Ovary (tissue), 9 donors: ENCODE results near the gene KDM2B. TPM values are rescaled to one million over a fixed set of nuclear protein-coding genes. Genes with fewer than 3 reads are reported as not detected.

ENCODE experiments used
- DNase-seq, 5 donors: peaks; one replicate each; pipeline ENCODE4 v3.0.0-alpha.2; 2019 to 2020
- H3K27ac ChIP-seq, 2 donors: fragments of 200-600 bp; one replicate each; pipeline versions ENCODE4 v1.5.1 to v1.8.0; 2019 to 2022
- H3K27me3 ChIP-seq: fragments of 200-600 bp; one replicate; pipeline ENCODE4 v1.8.0; 2022
- H3K36me3 ChIP-seq: fragments of 200-600 bp; sonication (generic); one replicate; pipeline ENCODE4 v1.5.1; 2019
- H3K4me1 ChIP-seq: one replicate; pipeline ENCODE4 v1.8.1; 2013; ENCODE audit warnings: mild to moderate bottlenecking, moderate library complexity; ENCODE audit not compliant: insufficient read depth
- H3K4me3 ChIP-seq: fragments of 200-600 bp; sonication (generic); one replicate; pipeline ENCODE4 v1.5.1; 2017
- H3K9me3 ChIP-seq, 2 donors: fragments of 200-600 bp in 1 of 2; sonication (generic) in 1 of 2; one replicate each; pipeline versions ENCODE4 v1.5.1 to v1.8.1; 2013 to 2019; ENCODE audit warnings: mild to moderate bottlenecking in 1 of 2, moderate library complexity in 1 of 2
- CTCF ChIP-seq, 3 donors: fragments of 450-650 bp in 2 of 3; fragments of 200-600 bp in 1 of 3; IDR thresholded peaks; one replicate each; pipeline versions ENCODE4 v1.5.1 to v1.8.0; 2016 to 2022; ENCODE audit warnings: antibody characterized with exemption in 3 of 3, mild to moderate bottlenecking in 1 of 3
- EP300 ChIP-seq: sonication (generic); formaldehyde crosslinking; IDR thresholded peaks from one replicate; pipeline ENCODE4 v1.6.1; 2017; ENCODE audit warnings: antibody characterized with exemption
- POLR2A ChIP-seq: fragments of 450-650 bp; IDR thresholded peaks from one replicate; pipeline ENCODE4 v1.6.1; 2017; ENCODE audit warnings: antibody characterized with exemption, mild to moderate bottlenecking, moderate library complexity
- WGBS, 3 donors: extraction: QIAGEN DNeasy Blood & Tissue Kit in 1 of 3; methylation state at CpG; one replicate each; pipeline versions ENCODE4 v1.1.5 to v1.1.7; 2013 to 2017; 5-methylcytosine and 5-hydroxymethylcytosine counted together
- intact Hi-C, 4 donors: fragments of 100-400 bp; cut with DNase I; formaldehyde crosslinking; loops; one replicate each; pipeline versions ENCODE4 v1.11.0 to v1.15.1; 2022 to 2023
- polyA plus RNA-seq, 2 donors: library from polyadenylated mRNA; stranded (reverse); fragments of 200-250 nt in 1 of 2; fragments of 350-450 nt in 1 of 2; fragmentation: Illumina TruSeq in 1 of 2; extraction: RNeasy Lipid Tissue Mini Kit (QIAGEN cat#74804) in 1 of 2; gene quantifications; one replicate each; pipeline ENCODE4 v1.2.3, GENCODE V29; 2013 to 2014
- total RNA-seq, 7 donors: library from RNA; depleted of rRNA in 2 of 7; stranded (reverse); fragments of >200 nt in 2 of 7; fragmentation: NEBNext Ultra II Directional in 3 of 7; extraction: Animal tissue kit (Norgen Biotek cat#: 25700) in 3 of 7; gene quantifications; one replicate each; pipeline versions ENCODE4 v1.1.0 to v1.2.4, GENCODE V29; 2016 to 2023
- donor health status: DM: no; HTN: no; CAD: no; lungs with moderate emphysema.
- donor health status: DM: no; HTN: no; CAD: no.
- donor health status: Bipolar disorder and iron deficiency.
- donor health status: DM: yes; HTN: yes; CAD: no.
- donor health status: DM: no; HTN: no; CAD: no.
- donor health status: DM: yes; HTN: yes; CAD: no.

KDM2B gene
- total and polyA plus RNA-seq, 9 donors: 13.2 to 33.6 (median 23.4) TPM

- no peak for TF ChIP-seq POLR2A
- TF ChIP-seq EP300: no peak
- no peak for TF ChIP-seq CTCF (IDR thresholded peaks at IDR 0.05)
- no peaks in the 10 kb centered on the region for H3K36me3 ChIP-seq
- no peak for DNase-seq
- no peak overlapping the region for H3K27ac ChIP-seq
- H3K4me1 ChIP-seq: no peaks in the 10 kb centered on the region
- 83 to 88% (median 86%) methylated on average over 6 of the region's 6 CpGs for WGBS, 3 donors
- intact Hi-C loops: no loop called here
- H3K9me3 ChIP-seq: no peaks in the 10 kb centered on the region
- H3K4me3 ChIP-seq: no peak overlapping the region
- no peaks in the 10 kb centered on the region for H3K27me3 ChIP-seq
Measured at GRCh38 chr12:121417847-121418246, 163.0 kb downstream of the KDM2B start.

- no peak for DNase-seq
- TF ChIP-seq EP300 (no peak), POLR2A (no peak), CTCF (IDR thresholded peaks at IDR 0.05) (no peak)
- H3K27me3 ChIP-seq: no peaks in the 10 kb centered on the region
- WGBS, 3 donors: 79 to 89% (median 88%) methylated on average over 1 of the region's 1 CpG
- no peaks in the 10 kb centered on the region for H3K36me3 ChIP-seq
- no peaks in the 10 kb centered on the region for H3K4me1 ChIP-seq
- intact Hi-C loops: loop anchor here in 1 of 4 donors (2.0 kb wide), 1 partner anchor 29 kb away; no protein-coding TSS in a partner anchor
- no peak overlapping the region for H3K4me3 ChIP-seq
- H3K9me3 ChIP-seq: no peaks in the 10 kb centered on the region
- H3K27ac ChIP-seq: no peak overlapping the region
Measured at GRCh38 chr12:121413917-121414316, 166.9 kb downstream of the KDM2B start.

- H3K36me3 ChIP-seq: no peaks in the 10 kb centered on the region
- 95 to 99% (median 96%) methylated on average over 2 of the region's 2 CpGs for WGBS, 3 donors
- H3K27ac ChIP-seq: no peak overlapping the region
- H3K4me1 ChIP-seq: peaks cover 4% of the 10 kb centered on the region
- H3K27me3 ChIP-seq: no peaks in the 10 kb centered on the region
- no peak overlapping the region for H3K4me3 ChIP-seq
- intact Hi-C loops: no loop called here
- DNase-seq: no peak
- TF ChIP-seq EP300 (no peak), POLR2A (no peak), CTCF (IDR thresholded peaks at IDR 0.05) (no peak)
- no peaks in the 10 kb centered on the region for H3K9me3 ChIP-seq
Measured at GRCh38 chr12:121405211-121405610, 175.6 kb downstream of the KDM2B start.

- Histone ChIP-seq H3K4me3 (no peak overlapping the region), H3K36me3 (no peaks in the 10 kb centered on the region), H3K27me3 (no peaks in the 10 kb centered on the region), H3K4me1 (peaks cover 4% of the 10 kb centered on the region), H3K27ac (no peak overlapping the region), H3K9me3 (no peaks in the 10 kb centered on the region)
- DNase-seq: no peak
- WGBS, 3 donors: 95 to 100% (median 100%) methylated on average over 1 of the region's 1 CpG
- intact Hi-C loops: no loop called here
- TF ChIP-seq EP300: no peak
- no peak for TF ChIP-seq CTCF (IDR thresholded peaks at IDR 0.05)
- no peak for TF ChIP-seq POLR2A
Measured at GRCh38 chr12:121404734-121405133, 176.1 kb downstream of the KDM2B start.
